ENCODE data around the gene FAM171A2.

- TF ChIP-seq TAF1 (IDR thresholded peaks at IDR 0.05; ENCODE audit: low read depth, low read length) (no peak), CTCF (IDR thresholded peaks at IDR 0.05; ENCODE audit: control extremely low read depth in 1 of 3, insufficient read depth in 1 of 3, low read depth in 1 of 3, low read length in 3 of 3) (no peak), JUN (IDR thresholded peaks at IDR 0.05; ENCODE audit: low read depth, low read length) (no peak), RBBP5 (IDR thresholded peaks at IDR 0.05; ENCODE audit: borderline replicate concordance, low read depth, low read length) (no peak), POLR2AphosphoS5 (IDR thresholded peaks at IDR 0.05; ENCODE audit: low read depth, low read length) (no peak), TBP (IDR thresholded peaks at IDR 0.05; ENCODE audit: low read depth, low read length) (no peak), HDAC6 (IDR thresholded peaks at IDR 0.05; ENCODE audit: low read depth, low read length) (no peak), USF2 (IDR thresholded peaks at IDR 0.05; ENCODE audit: low read length) (no peak), SIN3A (conservative IDR thresholded peaks at IDR 0.05 in 1 of 2, IDR thresholded peaks at IDR 0.05 in 1 of 2; ENCODE audit: low read depth in 1 of 2, low read length in 2 of 2) (no peak), EZH2 (IDR thresholded peaks at IDR 0.05; ENCODE audit: low read depth, low read length, severe bottlenecking) (no peak), POLR2A (IDR thresholded peaks at IDR 0.05; ENCODE audit: control extremely low read depth in 1 of 2, low read depth in 2 of 2, low read length in 2 of 2) (no peak), ASH2L (IDR thresholded peaks at IDR 0.05; ENCODE audit: low read length) (no peak), MAFK (IDR thresholded peaks at IDR 0.05; ENCODE audit: low read depth, low read length) (no peak), SUZ12 (IDR thresholded peaks at IDR 0.05; ENCODE audit: low read length) (no peak)
These were observed 45.1 kb upstream of the FAM171A2 start for GRCh38 chr17:44408786-44409185.

Measured in H1 (cell line).